TTC549 (cell line): ENCODE results near the gene B2M.
"Not testable (repeated sequence)": the region's sequence is repeated elsewhere in the genome, so short reads cannot be mapped to it uniquely, and the experiment has no call there.

Experiments
- FAIRE-seq: peaks from 2 replicates; lab custom pipeline; 2012; peaks lifted over from hg19 to GRCh38; lab: Jason Lieb, UNC

The B2M gene

GRCh38 chr15:44711096-44711742 lies at the start of gene B2M, which contains the start of gene PATL2:
Gene B2M (plus strand): TSS chr15:44711517. CDS start chr15:44711547, 30 bp downstream.
Gene PATL2 (minus strand): TSS chr15:44711323. CDS start chr15:44676490, 34,833 bp downstream.
- peak; percentile 68 for FAIRE-seq

DNA sequence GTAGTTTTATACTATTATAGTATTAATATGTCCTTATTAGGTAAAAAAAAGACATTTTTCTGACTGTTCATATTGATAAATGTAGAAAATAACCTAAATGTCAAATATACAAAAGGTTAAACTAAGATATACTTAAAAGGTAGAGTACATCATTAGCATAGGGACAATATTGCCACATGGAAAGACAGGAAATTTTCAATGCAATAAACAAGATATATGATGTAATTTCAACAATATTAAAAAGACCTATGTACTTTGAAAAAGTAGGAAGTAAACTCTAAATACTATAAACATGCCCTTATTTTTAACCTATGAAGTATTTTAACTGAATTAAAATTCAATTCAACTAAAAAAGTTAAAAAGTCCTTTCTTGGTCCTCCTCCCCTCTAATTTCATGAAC lies 49.7 kb upstream of the B2M start:
- FAIRE-seq: no peak

- FAIRE-seq: no peak
Observed at GRCh38 chr15:44662478-44663409, 48.6 kb upstream of the B2M start.

DNA sequence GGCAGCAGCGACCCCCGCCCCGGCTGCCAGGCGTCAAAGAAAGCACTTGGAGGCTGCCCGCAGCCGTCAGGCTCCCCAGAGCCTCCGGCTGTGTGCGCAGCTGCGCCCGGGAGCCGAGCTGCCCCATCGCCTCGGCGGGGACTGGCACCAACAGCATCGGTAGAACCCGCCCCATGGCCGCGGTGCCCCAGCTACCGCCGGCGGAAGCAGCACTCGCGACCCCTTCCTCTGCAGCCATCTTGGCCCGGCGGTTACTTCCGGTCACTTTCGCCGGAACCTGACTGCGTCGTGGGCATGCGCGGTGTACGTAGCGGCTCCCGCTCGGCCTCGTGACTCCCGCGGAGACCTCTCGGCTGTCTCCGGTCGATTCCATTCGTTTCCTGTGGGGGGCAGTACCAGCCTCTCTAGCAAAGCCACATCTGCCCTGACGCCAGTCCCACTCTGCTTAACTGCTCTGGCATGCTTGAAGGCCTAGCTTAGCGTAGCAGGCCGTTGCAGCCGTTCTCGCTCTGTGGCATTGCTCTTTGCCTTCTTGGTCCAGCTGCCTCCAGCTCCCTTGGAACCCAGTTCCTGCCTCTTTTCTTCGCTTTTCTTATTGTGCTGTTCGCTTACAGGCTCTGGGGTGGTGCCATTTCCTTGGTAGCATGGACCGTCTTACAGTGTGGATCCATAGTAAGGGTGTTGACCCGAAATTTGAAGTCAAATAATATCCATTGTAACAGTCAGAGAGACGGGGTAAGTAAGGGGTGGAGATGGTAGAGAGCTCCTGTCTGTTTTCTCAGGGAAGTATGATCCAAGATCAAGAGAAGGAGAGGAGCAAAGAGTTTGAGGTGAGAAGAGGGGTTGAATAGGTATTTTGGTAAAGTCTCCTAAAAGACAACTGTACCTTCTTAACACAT lies 47.7 kb upstream of the B2M start, which contains the start of gene SPG11:
SPG11 (minus strand) TSS at position 253 of the 899 bp plus-strand sequence; CDS start at position 238, 15 bp downstream.
- peak; percentile 85 for FAIRE-seq

DNA sequence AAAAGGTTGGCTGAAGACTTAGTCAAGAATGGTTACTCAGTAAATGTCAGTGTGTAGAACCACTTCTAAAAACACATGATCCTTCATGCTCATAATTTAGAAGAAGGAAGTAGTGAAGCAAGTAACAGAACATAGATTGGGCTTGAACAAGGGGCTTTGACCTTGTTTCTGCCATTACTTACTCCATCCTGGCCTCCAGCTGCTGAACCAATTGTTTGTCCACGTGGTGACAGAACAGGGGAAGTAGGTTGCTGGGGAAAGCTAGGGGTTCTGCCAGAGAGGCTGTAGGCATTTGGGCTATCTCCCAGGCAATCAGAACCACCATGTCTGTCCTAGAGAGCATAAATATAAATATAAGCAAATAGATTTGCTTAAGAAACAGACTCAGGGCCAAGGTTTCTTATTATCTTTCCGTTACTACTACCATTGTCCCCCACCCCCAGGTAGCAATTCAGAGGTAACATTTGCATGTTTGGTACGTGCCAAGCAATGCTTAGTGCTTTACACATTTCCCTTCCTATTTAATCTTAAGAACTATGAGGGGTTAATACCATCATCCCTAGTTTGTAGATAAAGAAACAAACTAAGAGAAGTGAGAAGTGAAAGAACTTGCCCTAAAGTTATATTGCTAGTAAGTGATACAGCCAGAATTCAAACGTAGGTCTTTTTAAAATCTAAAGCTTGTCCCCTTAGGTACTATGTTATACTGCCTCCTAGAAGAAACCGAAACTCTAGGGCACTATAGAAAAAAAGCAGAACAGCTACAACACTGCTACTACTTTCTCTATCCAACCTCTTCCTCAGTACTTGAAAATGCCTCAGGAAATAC lies 44.9 kb upstream of the B2M start:
- FAIRE-seq: no peak

- no peak for FAIRE-seq
Observed at GRCh38 chr15:44667039-44667360, 44.3 kb upstream of the B2M start.

DNA sequence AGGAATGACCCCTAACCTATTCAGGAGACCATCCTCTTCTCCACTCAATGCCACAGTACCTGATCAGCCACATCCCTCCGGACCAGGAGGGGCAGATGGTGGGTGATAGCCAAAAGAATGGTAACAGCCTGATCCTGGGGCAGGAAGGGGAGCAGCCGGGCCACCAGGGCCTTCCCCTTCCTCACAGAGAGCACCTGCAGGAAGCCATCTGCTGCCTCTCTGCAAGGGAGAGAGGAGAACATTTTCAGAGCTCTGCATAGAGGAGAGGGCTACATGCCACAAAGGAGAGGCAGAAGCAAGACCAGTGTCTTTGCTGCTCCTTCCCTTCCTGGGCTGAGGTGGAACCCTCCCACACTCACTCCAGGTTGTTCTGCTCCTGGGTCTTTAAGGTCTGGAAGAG lies 42.4 kb upstream of the B2M start:
- FAIRE-seq: no peak

DNA sequence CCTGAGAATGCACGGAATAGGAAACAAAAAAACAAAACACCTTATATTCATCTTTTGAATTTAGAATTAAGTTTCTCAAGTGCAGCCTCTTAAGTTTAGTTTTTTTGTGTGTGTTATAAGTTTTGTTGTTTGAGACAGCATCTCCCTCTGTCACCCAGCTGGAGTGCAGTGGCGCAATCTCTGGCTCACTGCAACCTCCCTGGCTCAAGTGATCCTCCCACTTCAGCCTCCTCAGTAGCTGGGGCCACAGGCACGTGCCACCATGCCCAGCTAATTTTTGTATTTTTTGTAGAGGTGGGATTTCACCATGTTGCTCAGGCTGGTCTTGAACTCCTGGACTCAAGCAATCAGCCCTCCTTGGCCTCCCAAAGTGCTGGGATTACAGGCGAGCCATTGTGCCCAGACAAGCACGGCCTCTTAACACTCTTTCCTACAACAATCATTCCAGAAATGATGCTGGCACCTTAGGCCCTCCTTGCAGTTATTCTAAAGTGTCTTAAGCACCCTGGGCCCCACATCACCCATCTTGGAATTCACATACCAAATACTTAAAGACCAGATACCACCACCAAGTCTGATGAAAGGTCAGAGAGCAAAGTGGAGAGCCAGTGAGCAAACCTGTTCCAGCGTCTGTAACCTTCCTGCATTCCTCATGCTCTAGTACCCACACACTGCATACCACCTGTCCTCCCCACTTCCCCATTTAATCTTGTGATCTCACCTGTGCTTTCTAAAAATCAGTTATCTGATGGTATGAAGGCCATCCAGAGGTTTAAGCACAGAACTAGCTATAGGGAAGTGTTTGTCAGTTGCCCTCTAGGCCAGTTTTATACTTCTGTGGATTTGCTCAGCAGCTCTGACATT lies 41.0 kb upstream of the B2M start:
- FAIRE-seq: no peak

GRCh38 chr15:44673639-44674038 lies 37.7 kb upstream of the B2M start:
- no peak for FAIRE-seq

GRCh38 chr15:44675911-44676310 lies 35.4 kb upstream of the B2M start:
- FAIRE-seq: no peak

GRCh38 chr15:44676676-44677075 lies 34.6 kb upstream of the B2M start:
- FAIRE-seq: no peak

- FAIRE-seq: no peak
Observed at GRCh38 chr15:44682211-44682610, 29.1 kb upstream of the B2M start.

GRCh38 chr15:44682809-44683682 lies 28.3 kb upstream of the B2M start:
- FAIRE-seq: not testable (repeated sequence)

DNA sequence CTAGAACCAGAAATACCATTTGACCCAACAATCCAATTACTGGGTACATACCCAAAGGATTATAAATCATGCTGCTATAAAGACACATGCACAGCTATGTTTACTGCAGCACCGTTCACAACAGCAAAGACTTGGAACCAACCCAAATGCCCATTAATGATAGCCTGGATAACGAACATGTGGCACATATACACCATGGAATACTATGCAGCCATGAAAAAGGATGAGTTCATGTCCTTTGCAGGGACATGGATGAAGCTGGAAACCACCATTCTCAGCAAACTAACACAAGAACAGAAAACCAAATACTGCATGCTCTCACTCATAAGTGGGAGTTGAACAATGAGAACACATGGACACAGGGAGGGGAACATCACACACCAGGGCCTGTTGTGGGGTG lies 22.0 kb upstream of the B2M start:
- FAIRE-seq: not testable (repeated sequence)

DNA sequence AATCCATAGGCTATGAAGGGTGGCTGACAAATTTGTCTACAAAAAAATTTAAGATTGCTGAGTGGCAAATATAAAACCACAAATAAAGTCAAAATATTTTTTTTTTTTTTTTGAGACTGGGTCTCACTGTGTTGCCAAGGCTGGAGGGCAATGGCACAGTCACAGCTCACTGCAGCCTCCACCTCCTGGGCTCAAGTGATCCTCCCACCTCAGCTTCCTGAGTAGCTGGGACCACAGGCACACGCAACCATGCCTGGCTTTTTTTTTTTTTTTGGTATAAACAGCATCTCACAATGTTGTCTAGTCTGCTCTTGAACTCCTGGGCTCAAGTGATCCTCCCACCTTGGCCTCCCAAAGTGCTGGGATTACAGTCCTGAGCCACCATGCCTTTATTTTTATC lies 21.1 kb upstream of the B2M start:
- FAIRE-seq: not testable (repeated sequence)

DNA sequence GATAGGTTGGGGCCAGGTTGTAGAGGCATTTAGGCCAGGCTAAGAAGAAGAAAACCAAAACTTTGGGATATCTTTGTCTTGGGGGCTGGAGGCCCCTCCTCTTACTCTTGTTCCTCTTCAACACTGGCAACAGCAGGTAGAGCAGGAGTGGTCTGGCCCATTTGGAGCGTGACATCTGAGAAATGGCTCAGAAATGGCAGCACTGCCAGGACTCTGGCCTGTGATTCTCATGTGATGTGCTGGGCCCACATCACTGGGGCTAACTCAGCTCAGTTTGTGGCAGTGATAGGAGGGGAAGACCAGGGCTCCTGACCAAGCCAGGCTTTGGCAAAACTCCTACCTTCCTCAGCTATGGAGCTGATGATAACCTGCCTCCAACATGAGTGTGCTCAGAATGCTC lies 18.7 kb upstream of the B2M start:
- FAIRE-seq: no peak

GRCh38 chr15:44694416-44694815 lies 16.9 kb upstream of the B2M start:
- FAIRE-seq: no peak

GRCh38 chr15:44695294-44695693 lies 16.0 kb upstream of the B2M start:
- FAIRE-seq: no peak

DNA sequence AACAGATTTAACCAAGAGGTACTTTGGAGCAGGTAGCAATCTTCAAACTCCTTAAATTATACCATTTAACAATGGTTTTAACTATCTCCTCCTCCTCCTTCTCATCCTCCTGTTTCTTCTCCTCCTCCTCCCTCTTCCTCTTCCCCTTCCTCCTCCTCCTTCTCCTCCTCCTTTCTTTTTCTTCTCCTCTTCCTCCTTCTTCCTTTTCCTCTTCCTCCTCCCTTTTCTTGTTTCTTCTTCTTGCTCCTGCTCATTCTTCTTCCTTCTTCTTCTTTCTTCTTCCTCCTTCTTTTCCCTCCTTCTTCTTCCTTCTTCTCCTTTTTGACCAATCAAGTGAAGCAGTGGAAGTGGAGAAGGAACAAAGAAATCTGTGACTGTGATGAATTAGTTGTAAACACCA lies 14.3 kb upstream of the B2M start:
- FAIRE-seq: no peak

GRCh38 chr15:44698641-44699040 lies 12.7 kb upstream of the B2M start:
- FAIRE-seq: no peak
